GM12873 (cell line): ENCODE measurements around the gene LAMTOR3.

Experiments
- TF ChIP-seq, protein P1 (sequence below): IDR thresholded peaks from 2 replicates; pipeline ENCODE4 v1.5.1; 2012; ENCODE audit warnings: low read depth, mild to moderate bottlenecking, moderate library complexity, low read length, control low read depth; ENCODE audit not compliant: insufficient read depth; ENCODE audit errors: missing control alignments

LAMTOR3 gene

DNA sequence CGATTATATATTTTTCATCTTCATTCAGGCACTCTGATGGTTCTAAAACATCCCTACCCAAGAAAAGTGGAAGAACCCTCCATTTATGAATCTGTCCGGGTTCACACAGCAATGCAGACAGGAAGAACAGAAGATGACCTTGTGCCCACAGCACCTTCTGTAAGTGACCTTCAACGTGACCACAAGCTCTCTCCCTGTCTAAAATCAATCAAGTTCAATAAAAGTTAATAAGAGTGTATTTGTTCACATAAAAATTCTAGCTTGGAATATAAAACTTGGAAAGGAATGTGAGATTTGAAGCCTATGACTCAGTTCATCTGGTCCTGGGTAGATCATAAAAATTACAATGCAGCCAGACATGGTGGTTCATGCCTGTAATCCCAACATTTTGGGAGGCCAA, 41.0 kb downstream of the LAMTOR3 start:
- TF ChIP-seq, protein P1, sequence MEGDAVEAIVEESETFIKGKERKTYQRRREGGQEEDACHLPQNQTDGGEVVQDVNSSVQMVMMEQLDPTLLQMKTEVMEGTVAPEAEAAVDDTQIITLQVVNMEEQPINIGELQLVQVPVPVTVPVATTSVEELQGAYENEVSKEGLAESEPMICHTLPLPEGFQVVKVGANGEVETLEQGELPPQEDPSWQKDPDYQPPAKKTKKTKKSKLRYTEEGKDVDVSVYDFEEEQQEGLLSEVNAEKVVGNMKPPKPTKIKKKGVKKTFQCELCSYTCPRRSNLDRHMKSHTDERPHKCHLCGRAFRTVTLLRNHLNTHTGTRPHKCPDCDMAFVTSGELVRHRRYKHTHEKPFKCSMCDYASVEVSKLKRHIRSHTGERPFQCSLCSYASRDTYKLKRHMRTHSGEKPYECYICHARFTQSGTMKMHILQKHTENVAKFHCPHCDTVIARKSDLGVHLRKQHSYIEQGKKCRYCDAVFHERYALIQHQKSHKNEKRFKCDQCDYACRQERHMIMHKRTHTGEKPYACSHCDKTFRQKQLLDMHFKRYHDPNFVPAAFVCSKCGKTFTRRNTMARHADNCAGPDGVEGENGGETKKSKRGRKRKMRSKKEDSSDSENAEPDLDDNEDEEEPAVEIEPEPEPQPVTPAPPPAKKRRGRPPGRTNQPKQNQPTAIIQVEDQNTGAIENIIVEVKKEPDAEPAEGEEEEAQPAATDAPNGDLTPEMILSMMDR = no peak

DNA sequence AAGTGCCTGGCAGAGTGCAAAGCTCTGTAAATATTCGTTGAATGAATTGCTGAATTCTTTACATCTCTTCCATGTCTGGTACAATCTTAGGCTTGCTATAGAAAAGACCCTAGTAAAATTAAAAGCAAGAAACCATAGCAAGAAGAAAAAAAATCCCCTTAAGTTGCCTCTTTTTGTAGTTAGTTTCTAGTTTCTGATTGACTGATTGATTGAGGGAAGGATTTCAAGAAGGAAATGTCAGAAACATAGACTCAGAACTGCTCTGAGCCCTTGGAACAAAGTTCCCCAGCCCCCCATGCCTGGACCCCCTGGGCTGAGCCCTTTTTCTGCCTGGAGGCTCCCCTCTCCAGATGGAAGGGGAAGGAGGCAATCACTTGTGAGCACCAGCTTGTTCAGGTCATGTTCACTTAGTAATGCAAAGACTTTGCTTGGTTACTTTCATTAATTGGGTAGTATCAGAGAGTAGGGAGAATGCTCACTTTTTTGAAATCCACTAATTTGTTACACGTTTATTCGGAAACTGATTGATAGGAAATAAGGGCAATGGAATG, 42.0 kb downstream of the LAMTOR3 start:
- TF ChIP-seq, protein P1 = no peak

DNA sequence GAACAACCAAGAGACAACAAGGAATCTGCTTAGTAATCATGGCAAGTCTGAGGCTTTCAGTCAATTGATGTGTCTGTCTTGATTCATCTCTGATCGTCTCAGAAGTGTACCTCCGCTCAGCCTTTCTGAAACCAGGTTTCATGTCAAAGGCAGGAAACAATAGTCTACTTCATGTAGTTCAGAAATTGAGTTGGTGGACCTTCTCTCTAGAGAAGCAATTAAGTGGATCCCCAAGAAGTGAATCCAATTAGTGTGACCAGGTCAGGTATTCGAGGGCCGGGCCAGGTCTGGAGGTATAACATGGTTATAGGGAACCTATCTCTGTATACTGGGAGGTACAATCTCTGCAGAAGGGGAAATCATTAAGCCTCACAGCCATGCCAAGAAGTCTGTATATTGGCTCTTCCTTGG, 45.6 kb downstream of the LAMTOR3 start:
- TF ChIP-seq, protein P1 = no peak

DNA sequence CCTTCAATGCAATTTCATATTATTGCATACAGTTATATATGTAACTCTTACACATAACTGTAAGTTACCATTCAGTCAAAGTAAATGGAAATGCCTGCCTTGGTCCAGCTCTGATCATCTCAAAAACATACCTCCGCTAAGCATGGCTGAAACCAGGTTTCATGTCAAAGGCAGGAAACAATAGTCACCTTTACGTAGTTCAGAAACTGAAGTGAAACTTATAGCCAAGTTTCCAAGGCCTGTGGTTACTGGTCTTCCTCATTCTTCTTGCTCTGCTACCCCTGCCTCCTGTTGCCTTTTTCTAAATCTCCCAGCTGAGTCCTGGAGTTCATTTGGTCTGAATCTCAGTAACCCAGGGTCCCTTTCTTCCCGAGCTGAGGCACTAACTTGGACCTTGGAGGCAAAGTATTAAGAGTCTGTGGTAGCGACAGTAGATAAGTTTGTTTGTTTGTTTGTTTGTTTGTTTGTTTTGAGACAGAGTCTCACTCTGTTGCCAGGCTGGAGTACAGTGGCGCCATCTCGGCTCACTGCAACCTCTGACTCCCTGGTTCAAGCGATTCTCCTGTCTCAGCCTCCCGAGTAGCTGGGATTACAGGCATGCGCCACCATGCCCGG, 46.8 kb downstream of the LAMTOR3 start:
- TF ChIP-seq, protein P1 = no peak

DNA sequence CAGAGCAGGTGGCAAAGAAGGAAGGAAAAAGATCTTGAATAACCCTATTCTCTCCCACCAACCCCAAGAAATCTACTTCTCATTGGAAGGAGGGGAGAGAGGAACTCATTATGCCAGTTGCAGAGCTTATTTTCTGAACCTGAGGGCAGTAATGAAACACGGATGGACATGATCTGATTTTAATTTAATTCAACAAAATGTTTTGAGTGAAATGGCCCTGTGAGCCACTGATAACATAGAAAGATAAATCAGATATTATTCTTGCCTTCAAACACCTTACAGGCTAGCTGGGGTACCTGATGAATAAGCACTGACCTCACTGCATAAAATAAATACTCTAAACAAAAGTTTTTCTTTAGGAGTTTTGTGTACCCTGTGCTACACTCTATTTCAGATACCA, 47.3 kb downstream of the LAMTOR3 start:
- TF ChIP-seq, protein P1 = no peak

DNA sequence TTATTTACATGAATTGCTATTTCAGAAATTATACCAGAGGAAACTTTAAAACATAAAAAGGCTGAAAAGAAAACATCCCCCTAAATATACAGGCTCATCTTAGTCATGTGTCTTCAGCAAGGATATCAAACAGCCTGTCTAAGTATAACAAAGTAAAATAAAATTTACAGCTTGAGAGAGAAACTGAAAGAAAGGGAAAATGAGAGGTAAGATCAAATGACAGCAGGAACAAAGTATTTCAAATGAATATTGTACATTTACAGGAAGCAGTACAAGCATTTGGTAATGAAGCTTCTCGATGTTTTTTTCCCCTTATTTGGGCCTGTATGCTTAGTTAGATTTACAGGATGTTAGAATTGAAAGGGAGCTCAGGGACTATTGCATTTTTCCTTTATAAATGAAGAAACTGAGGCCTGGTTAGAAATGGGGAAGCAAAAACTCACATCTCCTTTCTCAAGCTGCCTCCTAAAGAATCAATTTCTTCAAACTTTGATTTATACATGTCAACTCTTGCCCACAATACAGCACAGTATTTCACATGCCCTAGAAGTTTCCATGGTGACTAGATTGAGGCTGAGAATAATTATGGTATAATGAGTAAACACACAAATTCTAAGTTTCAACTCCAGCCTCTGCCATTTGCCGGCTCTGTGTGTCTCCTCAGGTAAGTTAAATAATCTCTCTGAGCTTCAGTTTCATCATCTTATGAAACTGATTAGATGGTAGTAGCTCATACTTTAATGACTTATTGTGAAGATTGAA, 48.3 kb downstream of the LAMTOR3 start:
- TF ChIP-seq, protein P1 = no peak

DNA sequence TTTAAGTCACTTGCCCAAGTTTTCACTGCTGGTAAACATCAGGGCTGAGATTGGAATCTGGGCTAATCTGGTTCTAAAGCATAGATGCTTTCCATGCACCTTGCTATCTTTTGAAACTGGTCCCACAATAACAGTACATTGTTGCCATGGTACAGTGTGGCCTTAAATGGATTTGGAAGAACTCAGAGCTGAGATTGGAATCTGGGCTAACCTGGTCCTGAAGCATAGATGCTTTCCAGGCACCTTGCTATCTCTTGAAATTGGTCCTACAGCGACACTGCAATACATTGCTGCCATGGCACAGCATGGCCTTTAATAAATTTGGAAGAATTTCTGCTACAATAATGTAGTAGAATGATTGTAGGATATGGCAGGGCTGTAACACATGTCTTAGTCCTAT, 49.0 kb downstream of the LAMTOR3 start:
- TF ChIP-seq, protein P1 = no peak
